GM23248 (cell line): ENCODE measurements around the gene ASIC2. TPM values are rescaled to one million over a fixed set of nuclear protein-coding genes. Genes with fewer than 3 reads are reported as not detected.

ENCODE experiments used
- DNase-seq: peaks from one replicate; pipeline ENCODE4 v3.0.0-alpha.2; 2015
- H2AFZ ChIP-seq: fragments of 200-600 bp; sonication (generic); 2 replicates; pipeline ENCODE4 v1.6.1; 2016; ENCODE audit warnings: antibody characterized with exemption
- H3F3A ChIP-seq: fragments of 200-600 bp; sonication (generic); 2 replicates; pipeline ENCODE4 v1.6.1; 2016; ENCODE audit warnings: mild to moderate bottlenecking, antibody characterized with exemption, mixed run types; ENCODE audit not compliant: insufficient read depth
- H3K27ac ChIP-seq: fragments of 200-600 bp; sonication (generic); 2 replicates; pipeline ENCODE4 v1.5.1; 2016; ENCODE audit warnings: mild to moderate bottlenecking
- H3K27me3 ChIP-seq: fragments of 200-600 bp; sonication (generic); replicated peaks from 2 replicates; pipeline ENCODE4 v1.6.1; 2016; ENCODE audit warnings: mild to moderate bottlenecking; ENCODE audit not compliant: insufficient read depth
- H3K36me3 ChIP-seq: fragments of 200-600 bp; sonication (generic); 2 replicates; pipeline ENCODE4 v1.6.1; 2016; ENCODE audit warnings: low read depth, mild to moderate bottlenecking
- H3K4me1 ChIP-seq: fragments of 200-600 bp; sonication (generic); 2 replicates; pipeline ENCODE4 v1.6.1; 2016; ENCODE audit warnings: mild to moderate bottlenecking; ENCODE audit not compliant: insufficient read depth
- H3K4me2 ChIP-seq: fragments of 200-600 bp; sonication (generic); one replicate; pipeline ENCODE4 v1.6.1; 2016; ENCODE audit warnings: mild to moderate bottlenecking; ENCODE audit not compliant: unreplicated experiment
- H3K4me3 ChIP-seq: fragments of 200-600 bp; sonication (generic); 2 replicates; pipeline ENCODE4 v1.5.1; 2016; ENCODE audit warnings: mild to moderate bottlenecking
- H3K79me2 ChIP-seq: fragments of 200-600 bp; sonication (generic); 2 replicates; pipeline ENCODE4 v1.6.1; 2016; ENCODE audit warnings: mild to moderate bottlenecking; ENCODE audit not compliant: insufficient read depth
- H3K9ac ChIP-seq: fragments of 200-600 bp; sonication (generic); 2 replicates; pipeline ENCODE4 v1.6.1; 2016; ENCODE audit warnings: mild to moderate bottlenecking
- H3K9me2 ChIP-seq: fragments of 200-600 bp; sonication (generic); 2 replicates; pipeline ENCODE4 v1.6.1; 2016; ENCODE audit warnings: mixed run types, mild to moderate bottlenecking, moderate library complexity; ENCODE audit not compliant: insufficient read depth
- H3K9me3 ChIP-seq: fragments of 200-600 bp; sonication (generic); one replicate; pipeline ENCODE4 v1.6.1; 2017; ENCODE audit warnings: low read depth
- H4K20me1 ChIP-seq: fragments of 200-600 bp; sonication (generic); 2 replicates; pipeline ENCODE4 v1.6.0; 2016; ENCODE audit not compliant: insufficient read depth
- EZH2 ChIP-seq: fragments of 200-600 bp; sonication (generic); IDR thresholded peaks from 2 replicates; pipeline ENCODE4 v1.6.1; 2018; ENCODE audit warnings: antibody characterized with exemption, mild to moderate bottlenecking; ENCODE audit not compliant: insufficient read depth, poor library complexity, severe bottlenecking
- EZH2phosphoT487 ChIP-seq: fragments of 200-600 bp; sonication (generic); IDR thresholded peaks from 2 replicates; pipeline ENCODE4 v1.6.1; 2018; ENCODE audit warnings: antibody characterized with exemption, moderate library complexity, mild to moderate bottlenecking, low read depth; ENCODE audit not compliant: insufficient read depth
- WGBS, 2 experiments: methylation state at CpG; one replicate each; pipeline ENCODE4 v1.1.6; 2015 to 2017; ENCODE audit warnings: low lambda C conversion rate in 2 of 2, low coverage in 1 of 2; ENCODE audit errors: missing lambda C conversion rate in 2 of 2; 5-methylcytosine and 5-hydroxymethylcytosine counted together
- in situ Hi-C: fragments of 300-500 bp; cut with MboI; formaldehyde crosslinking; loops from 2 replicates; pipeline ENCODE4 v1.15.0; 2020
- polyA plus RNA-seq: library from polyadenylated mRNA; unstranded; fragments of >200 nt; fragmentation: Nextera tagmentation; extraction: Ambion mirVana; gene quantifications from 2 replicates; pipeline ENCODE4 v1.2.1, GENCODE V29; 2016
- total RNA-seq: library from RNA; depleted of rRNA; stranded (reverse); fragments of >200 nt; shearing (Covaris generic); gene quantifications from 2 replicates; pipeline ENCODE4 v1.2.3, GENCODE V29; 2014

ASIC2 gene
- total and polyA plus RNA-seq, 2 experiments from 2014 or later, result under 0.01 TPM; not detected in 1

DNA sequence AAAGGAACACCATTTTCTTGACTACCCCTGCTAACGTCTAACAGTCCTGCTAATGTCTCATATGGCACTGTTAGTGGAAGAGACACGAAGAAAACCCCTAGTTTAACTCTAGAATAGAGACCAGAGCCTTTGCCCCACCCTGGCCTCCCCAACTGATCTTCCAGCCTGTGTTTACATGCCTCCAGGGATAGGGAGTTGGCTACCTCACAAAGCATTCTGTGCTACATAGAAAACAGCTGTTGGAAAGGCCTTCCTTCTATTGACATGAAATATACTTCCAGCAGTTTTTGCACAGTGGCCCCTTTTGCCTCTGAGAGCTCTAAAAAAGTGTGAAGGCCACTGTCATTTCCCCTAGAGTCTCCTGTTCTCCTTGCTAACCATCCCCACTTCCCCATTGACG lies 73.1 kb downstream of the ASIC2 start:
- H3K27me3 ChIP-seq, result peaks cover 33% of the 10 kb centered on the region
- H3F3A ChIP-seq, result no peaks in the 10 kb centered on the region
- no peak for TF ChIP-seq EZH2
- no peak for TF ChIP-seq EZH2phosphoT487
- H3K9me3 ChIP-seq, result no peaks in the 10 kb centered on the region
- in situ Hi-C loops, result no loop called here
- H3K4me3 ChIP-seq, result no peak overlapping the region
- WGBS, 2 experiments, result 20 to 28% methylated on average over 3 of the region's 3 CpGs
- no peaks in the 10 kb centered on the region for H3K4me1 ChIP-seq
- H2AFZ ChIP-seq, result no peak overlapping the region
- no peaks in the 10 kb centered on the region for H4K20me1 ChIP-seq
- no peaks in the 10 kb centered on the region for H3K9me2 ChIP-seq
- no peak overlapping the region for H3K9ac ChIP-seq
- H3K4me2 ChIP-seq, result no peak overlapping the region
- DNase-seq, result no peak
- H3K36me3 ChIP-seq, result no peaks in the 10 kb centered on the region
- H3K27ac ChIP-seq, result no peak overlapping the region
- no peaks in the 10 kb centered on the region for H3K79me2 ChIP-seq

DNA sequence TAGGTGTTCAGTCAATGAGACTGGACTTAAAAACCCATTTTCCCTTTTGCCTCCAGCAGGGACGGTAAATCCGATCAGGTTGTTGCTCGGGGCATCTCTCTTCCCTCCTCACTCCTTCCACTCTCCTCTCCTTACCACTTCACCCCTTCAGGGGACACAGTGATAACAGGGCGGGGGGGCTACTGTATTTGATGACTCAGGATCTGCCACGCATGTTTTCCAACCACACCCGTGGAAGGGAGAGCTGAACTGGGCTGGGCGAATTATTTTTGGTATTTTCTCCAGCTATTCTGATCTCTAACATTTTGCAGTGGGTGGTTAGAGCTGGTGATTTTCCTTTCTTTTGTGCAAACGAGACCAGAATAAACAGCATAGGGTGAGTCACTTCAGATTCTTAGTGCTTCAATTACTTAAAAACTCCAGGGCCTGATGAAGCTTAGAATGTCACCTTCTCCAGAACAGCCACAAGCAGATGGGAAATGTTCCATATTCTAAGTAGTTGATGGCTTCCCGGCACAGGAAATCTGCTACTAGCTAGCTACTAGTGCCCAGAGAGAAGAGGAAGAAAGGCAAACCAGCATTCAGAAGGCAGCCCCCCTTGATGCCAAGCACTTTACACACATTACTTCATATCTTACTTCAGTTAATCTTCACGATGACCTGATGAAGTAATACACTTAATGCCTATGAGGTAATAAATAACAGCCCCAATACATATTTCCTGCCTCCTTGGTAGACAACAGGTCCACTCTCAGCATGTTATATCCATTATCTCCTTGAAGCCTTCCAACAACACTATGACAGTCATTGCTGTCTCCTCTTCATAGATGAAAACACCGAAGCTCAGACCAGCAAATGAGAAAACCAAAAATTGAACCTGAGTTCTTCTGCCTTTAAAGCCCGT lies 74.1 kb downstream of the ASIC2 start:
- H3K27ac ChIP-seq, result no peak overlapping the region
- H3K9me3 ChIP-seq, result no peaks in the 10 kb centered on the region
- no peak overlapping the region for H2AFZ ChIP-seq
- no peak overlapping the region for H3K9ac ChIP-seq
- H3K4me2 ChIP-seq, result no peak overlapping the region
- H3K9me2 ChIP-seq, result no peaks in the 10 kb centered on the region
- no peak overlapping the region for H3K4me3 ChIP-seq
- TF ChIP-seq EZH2phosphoT487 (no peak), EZH2 (no peak)
- 14 to 16% methylated on average over 12 of the region's 12 CpGs for WGBS, 2 experiments
- in situ Hi-C loops, result no loop called here
- H3K27me3 ChIP-seq, result peaks cover 33% of the 10 kb centered on the region
- no peaks in the 10 kb centered on the region for H3K4me1 ChIP-seq
- H4K20me1 ChIP-seq, result no peaks in the 10 kb centered on the region
- peak; percentile 44 for DNase-seq
- H3F3A ChIP-seq, result no peaks in the 10 kb centered on the region
- H3K79me2 ChIP-seq, result no peaks in the 10 kb centered on the region
- H3K36me3 ChIP-seq, result no peaks in the 10 kb centered on the region

DNA sequence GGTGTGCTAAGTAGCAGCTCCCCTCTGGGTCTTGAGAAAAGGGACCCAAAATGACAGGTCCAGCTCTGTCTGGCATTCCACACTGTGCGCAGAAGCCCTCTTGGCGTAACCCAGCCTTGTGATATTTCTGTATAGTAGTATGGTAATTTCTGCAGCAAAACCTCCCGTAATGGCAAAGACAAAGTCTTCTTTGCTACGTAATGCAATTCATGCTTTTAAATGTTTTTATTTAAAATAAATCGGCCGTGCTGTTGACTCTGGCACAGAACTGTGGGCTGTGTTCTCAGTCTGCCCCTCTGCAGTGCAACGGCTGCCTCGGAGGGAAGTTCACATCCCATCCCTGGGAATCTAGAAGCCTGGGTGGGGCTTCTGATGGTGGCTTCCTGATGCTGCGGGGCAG lies 75.2 kb downstream of the ASIC2 start:
- Histone ChIP-seq H2AFZ (no peak overlapping the region), H3K27ac (no peak overlapping the region), H3K9ac (no peak overlapping the region), H3K4me2 (no peak overlapping the region), H3K4me3 (no peak overlapping the region), H3K27me3 (peaks cover 33% of the 10 kb centered on the region), H3K9me3 (no peaks in the 10 kb centered on the region), H3K79me2 (no peaks in the 10 kb centered on the region), H4K20me1 (no peaks in the 10 kb centered on the region), H3K4me1 (no peaks in the 10 kb centered on the region), H3K36me3 (no peaks in the 10 kb centered on the region), H3F3A (no peaks in the 10 kb centered on the region), H3K9me2 (no peaks in the 10 kb centered on the region)
- in situ Hi-C loops, result no loop called here
- TF ChIP-seq EZH2phosphoT487 (no peak), EZH2 (no peak)
- DNase-seq, result no peak
- WGBS, 2 experiments, result 74% methylated on average over 9 of the region's 9 CpGs

DNA sequence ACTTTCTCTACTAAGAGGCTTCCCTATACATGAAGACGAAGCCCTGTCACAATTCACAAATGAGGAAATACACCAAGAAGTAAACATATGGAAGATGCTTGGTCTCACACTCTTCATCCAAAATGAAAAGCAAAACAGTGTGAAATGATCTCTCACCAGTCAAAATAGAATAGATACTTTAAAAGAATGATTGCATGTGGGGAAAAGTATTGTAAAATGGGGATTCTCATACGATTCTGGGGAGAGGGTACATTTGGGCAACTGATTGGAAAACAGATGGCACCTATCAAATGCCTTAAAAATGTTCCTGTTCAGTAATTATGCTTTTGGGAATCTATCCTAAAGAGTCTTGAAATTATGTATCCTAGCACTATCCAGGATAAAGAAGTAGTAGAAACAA lies 78.1 kb downstream of the ASIC2 start:
- no peaks in the 10 kb centered on the region for H3K4me1 ChIP-seq
- no peak overlapping the region for H2AFZ ChIP-seq
- WGBS, 2 experiments, result 29 to 52% methylated on average over 2 of the region's 2 CpGs
- no peaks in the 10 kb centered on the region for H3K9me2 ChIP-seq
- H3K9ac ChIP-seq, result no peak overlapping the region
- no peaks in the 10 kb centered on the region for H3K79me2 ChIP-seq
- no peak for TF ChIP-seq EZH2phosphoT487
- no peak for TF ChIP-seq EZH2
- peaks cover 25% of the 10 kb centered on the region for H3K27me3 ChIP-seq
- no peak overlapping the region for H3K4me3 ChIP-seq
- no peaks in the 10 kb centered on the region for H3K9me3 ChIP-seq
- H4K20me1 ChIP-seq, result no peaks in the 10 kb centered on the region
- H3K27ac ChIP-seq, result no peak overlapping the region
- H3F3A ChIP-seq, result no peaks in the 10 kb centered on the region
- no peaks in the 10 kb centered on the region for H3K36me3 ChIP-seq
- in situ Hi-C loops, result no loop called here
- DNase-seq, result no peak
- H3K4me2 ChIP-seq, result no peak overlapping the region

DNA sequence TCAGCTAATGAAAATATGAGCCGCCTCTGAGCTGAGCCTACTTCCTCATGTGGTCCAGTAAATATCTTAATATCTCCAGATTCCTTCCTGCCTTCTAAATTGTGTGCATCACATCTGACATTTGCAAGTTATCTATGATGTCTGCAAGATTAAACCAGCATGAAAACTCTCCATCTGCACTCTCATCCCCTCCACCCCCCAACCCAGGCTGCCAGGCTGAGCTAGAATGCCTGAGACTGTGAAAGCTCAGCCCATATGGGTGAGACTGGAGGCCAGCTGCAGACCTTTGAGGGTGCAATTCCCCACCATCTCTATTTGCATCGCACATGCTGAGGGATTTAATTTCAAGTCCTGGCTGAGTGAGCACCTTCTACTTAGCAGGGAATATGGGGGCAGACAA lies 82.8 kb downstream of the ASIC2 start:
- WGBS, 2 experiments, result 56 to 62% methylated on average over 2 of the region's 2 CpGs
- H3K9ac ChIP-seq, result no peak overlapping the region
- no peaks in the 10 kb centered on the region for H3K9me2 ChIP-seq
- H3F3A ChIP-seq, result no peaks in the 10 kb centered on the region
- no peak overlapping the region for H2AFZ ChIP-seq
- no peak for DNase-seq
- TF ChIP-seq EZH2phosphoT487, result no peak
- TF ChIP-seq EZH2, result no peak
- no peaks in the 10 kb centered on the region for H3K36me3 ChIP-seq
- no peaks in the 10 kb centered on the region for H3K9me3 ChIP-seq
- H3K79me2 ChIP-seq, result no peaks in the 10 kb centered on the region
- in situ Hi-C loops, result no loop called here
- H3K27me3 ChIP-seq, result peaks cover 2% of the 10 kb centered on the region; the same call in 1 of the 2 replicates
- no peaks in the 10 kb centered on the region for H3K4me1 ChIP-seq
- no peak overlapping the region for H3K4me2 ChIP-seq
- no peaks in the 10 kb centered on the region for H4K20me1 ChIP-seq
- no peak overlapping the region for H3K4me3 ChIP-seq
- H3K27ac ChIP-seq, result no peak overlapping the region
